CD4-positive, alpha-beta memory T cell (primary cell): ENCODE data around the gene NAALADL2. TPM values are rescaled to one million over a fixed set of nuclear protein-coding genes. Genes with fewer than 3 reads are reported as not detected.

Experiments used
- CTCF ChIA-PET: fragments of 350-600 bp; sonication (Branson Sonifier 250); formaldehyde crosslinking; loops from one replicate; lab custom pipeline; 2021; ENCODE audit warnings: inconsistent platforms; ENCODE audit not compliant: partially characterized antibody; lab: Charles Lee
- POLR2A ChIA-PET: fragments of 350-600 bp; sonication (Branson Sonifier 250); formaldehyde crosslinking; loops from one replicate; lab custom pipeline; 2021; ENCODE audit not compliant: partially characterized antibody; lab: Charles Lee
- DNase-seq, 5 donors: peaks; one replicate each; pipeline versions ENCODE4 v3.0.0 to v3.0.0-alpha.2; 2020 to 2022; ENCODE audit warnings: mixed read lengths in 1 of 5
- H3K27ac ChIP-seq: one replicate; pipeline ENCODE4 v1.7.0; 2013; ENCODE audit warnings: low read depth, low read length
- H3K27me3 ChIP-seq: 2 replicates; pipeline ENCODE4 v1.7.0; 2013; ENCODE audit warnings: mild to moderate bottlenecking, low read length, moderate library complexity; ENCODE audit not compliant: insufficient read depth
- H3K36me3 ChIP-seq: 2 replicates; pipeline ENCODE4 v1.7.0; 2013; ENCODE audit warnings: mild to moderate bottlenecking, low read length, moderate library complexity; ENCODE audit not compliant: insufficient read depth
- H3K4me1 ChIP-seq: 2 replicates; pipeline ENCODE4 v1.7.0; 2013; ENCODE audit warnings: mild to moderate bottlenecking, low read length, moderate library complexity; ENCODE audit not compliant: insufficient read depth
- H3K4me3 ChIP-seq, 2 donors: one replicate each; pipeline ENCODE4 v1.7.0; 2013; ENCODE audit warnings: low read length in 2 of 2, mild to moderate bottlenecking in 1 of 2
- H3K9me3 ChIP-seq, 2 donors: one replicate each; pipeline ENCODE4 v1.7.0; 2013; ENCODE audit warnings: low read length in 2 of 2, control low read depth in 1 of 2; ENCODE audit not compliant: control insufficient read depth in 1 of 2
- H3K27ac Mint-ChIP-seq, 7 donors: one replicate each; pipeline ENCODE4 v1.8.0; 2020 to 2021; ENCODE audit warnings: mixed read lengths in 7 of 7, mild to moderate bottlenecking in 6 of 7, inconsistent platforms in 3 of 7, moderate library complexity in 3 of 7
- H3K27me3 Mint-ChIP-seq, 2 donors: one replicate each; pipeline ENCODE4 v1.8.0; 2020 to 2021; ENCODE audit warnings: mixed read lengths in 2 of 2
- H3K36me3 Mint-ChIP-seq, 2 donors: one replicate each; pipeline ENCODE4 v1.8.0; 2020 to 2021; ENCODE audit warnings: mixed read lengths in 2 of 2, inconsistent platforms in 1 of 2, mild to moderate bottlenecking in 1 of 2
- H3K4me1 Mint-ChIP-seq, 4 donors: one replicate each; pipeline ENCODE4 v1.8.0; 2020 to 2021; ENCODE audit warnings: mixed read lengths in 4 of 4, mild to moderate bottlenecking in 1 of 4
- H3K4me3 Mint-ChIP-seq, 8 donors: one replicate each; pipeline ENCODE4 v1.8.0; 2020 to 2021; ENCODE audit warnings: mixed read lengths in 8 of 8, mild to moderate bottlenecking in 7 of 8, moderate library complexity in 6 of 8, inconsistent platforms in 3 of 8
- H3K9me3 Mint-ChIP-seq, 8 donors: one replicate each; pipeline ENCODE4 v1.8.0; 2020 to 2021; ENCODE audit warnings: mixed read lengths in 8 of 8, mild to moderate bottlenecking in 5 of 8, inconsistent platforms in 3 of 8, moderate library complexity in 1 of 8
- intact Hi-C: fragments of 100-400 bp; cut with micrococcal nuclease; formaldehyde crosslinking; loops from one replicate; pipeline ENCODE4 v1.15.1; 2023
- polyA plus RNA-seq, 2 donors: library from polyadenylated mRNA; unstranded; fragments of 300-500 nt; fragmentation: Illumina TruSeq; gene quantifications; one replicate each; pipeline ENCODE4 v1.2.3, GENCODE V29; 2021
- total RNA-seq, 2 experiments: library from RNA; stranded (reverse); gene quantifications; one replicate each; pipeline ENCODE4 v1.2.3, GENCODE V29; 2021

Gene NAALADL2
- total and polyA plus RNA-seq, 4 experiments from 2014 or later = not detected

GRCh38 chr3:175015056-175015635, 156.0 kb downstream of the NAALADL2 start:
- H3K27me3 ChIP-seq = no peaks in the 10 kb centered on the region
- Mint-ChIP-seq H3K9me3 (peaks cover 0 to 9% (median under 1%) of the 10 kb centered on the region in 8 donors), H3K27ac (no peak overlapping the region), H3K4me3 (no peak overlapping the region), H3K27me3 (no peaks in the 10 kb centered on the region), H3K4me1 (no peaks in the 10 kb centered on the region), H3K36me3 (no peaks in the 10 kb centered on the region)
- H3K4me3 ChIP-seq = no peak overlapping the region
- H3K9me3 ChIP-seq = no peaks in the 10 kb centered on the region
- no peak overlapping the region for H3K27ac ChIP-seq
- H3K4me1 ChIP-seq = no peaks in the 10 kb centered on the region
- no peaks in the 10 kb centered on the region for H3K36me3 ChIP-seq
- intact Hi-C loops = no loop called here
- no peak for DNase-seq
- POLR2A ChIA-PET = no interaction called here
- CTCF ChIA-PET = no interaction called here

GRCh38 chr3:175018946-175019727, 160.0 kb downstream of the NAALADL2 start:
- Histone ChIP-seq H3K27me3 (no peaks in the 10 kb centered on the region), H3K4me1 (no peaks in the 10 kb centered on the region), H3K9me3 (no peaks in the 10 kb centered on the region), H3K36me3 (no peaks in the 10 kb centered on the region), H3K4me3 (no peak overlapping the region), H3K27ac (no peak overlapping the region)
- Mint-ChIP-seq H3K9me3 (peaks cover 0 to 6% (median under 1%) of the 10 kb centered on the region in 8 donors), H3K27ac (no peak overlapping the region), H3K27me3 (no peaks in the 10 kb centered on the region), H3K4me1 (no peaks in the 10 kb centered on the region), H3K4me3 (no peak overlapping the region), H3K36me3 (no peaks in the 10 kb centered on the region)
- ChIA-PET POLR2A (no interaction called here), CTCF (no interaction called here)
- DNase-seq = no peak
- intact Hi-C loops = no loop called here

DNA sequence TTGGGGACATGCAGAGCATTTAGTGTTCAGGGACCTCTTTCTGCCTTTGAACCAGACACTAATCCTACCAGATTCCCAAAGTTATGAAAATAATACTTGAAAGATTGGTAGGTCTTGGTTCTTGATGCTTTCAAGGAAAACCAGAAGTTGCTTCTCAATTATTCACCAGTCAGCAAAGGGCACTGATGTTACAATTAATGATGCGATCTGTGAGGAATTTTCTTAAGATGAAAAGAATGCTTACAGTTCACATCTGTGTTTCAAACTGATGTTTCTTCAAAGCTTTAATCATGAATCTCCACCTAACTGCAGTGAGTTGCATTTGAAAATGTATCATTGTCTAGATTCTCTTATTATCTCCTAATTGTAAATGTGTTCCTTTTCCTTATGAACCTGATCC, 161.0 kb downstream of the NAALADL2 start:
- no peaks in the 10 kb centered on the region for H3K27me3 ChIP-seq
- no peak overlapping the region for H3K27ac ChIP-seq
- Mint-ChIP-seq H3K27ac (no peak overlapping the region), H3K4me1 (no peaks in the 10 kb centered on the region), H3K36me3 (no peaks in the 10 kb centered on the region), H3K27me3 (no peaks in the 10 kb centered on the region), H3K9me3 (peaks cover 0 to 3% (median 0%) of the 10 kb centered on the region in 8 donors), H3K4me3 (no peak overlapping the region)
- no peaks in the 10 kb centered on the region for H3K9me3 ChIP-seq
- intact Hi-C loops = no loop called here
- no peaks in the 10 kb centered on the region for H3K36me3 ChIP-seq
- DNase-seq = no peak
- H3K4me3 ChIP-seq = no peak overlapping the region
- ChIA-PET CTCF (interaction anchor here (0.6 kb wide), 1 partner anchor 294 kb away, joined by 4 read pairs; no protein-coding TSS in a partner anchor), POLR2A (no interaction called here)
- no peaks in the 10 kb centered on the region for H3K4me1 ChIP-seq

DNA sequence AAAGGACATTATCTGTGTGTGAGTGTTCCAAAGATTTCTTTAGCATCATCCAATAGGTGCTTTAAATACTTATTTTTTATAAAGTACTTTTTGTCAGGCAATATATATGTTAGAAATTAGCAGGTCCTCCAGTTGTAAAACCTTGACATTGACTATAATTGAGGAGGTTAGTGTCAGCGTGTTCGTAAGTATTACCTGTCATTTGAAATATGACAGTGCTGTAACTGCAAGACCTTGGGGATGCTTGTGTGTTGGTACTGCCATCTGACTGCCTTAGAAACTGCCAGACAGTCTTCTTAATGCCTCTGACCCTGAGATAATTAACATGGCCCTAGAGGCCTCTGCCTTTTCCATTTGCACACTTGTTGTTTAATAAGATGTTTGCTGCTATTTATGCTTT, 170.7 kb downstream of the NAALADL2 start:
- H3K4me3 ChIP-seq = no peak overlapping the region
- no peaks in the 10 kb centered on the region for H3K9me3 ChIP-seq
- DNase-seq = no peak
- H3K36me3 ChIP-seq = no peaks in the 10 kb centered on the region
- Mint-ChIP-seq H3K36me3 (no peaks in the 10 kb centered on the region), H3K9me3 (peaks cover 0 to 8% (median 4%) of the 10 kb centered on the region in 8 donors), H3K4me3 (no peak overlapping the region), H3K27ac (no peak overlapping the region), H3K4me1 (no peaks in the 10 kb centered on the region), H3K27me3 (no peaks in the 10 kb centered on the region)
- no peaks in the 10 kb centered on the region for H3K27me3 ChIP-seq
- intact Hi-C loops = no loop called here
- POLR2A ChIA-PET = no interaction called here
- no peak overlapping the region for H3K27ac ChIP-seq
- no peaks in the 10 kb centered on the region for H3K4me1 ChIP-seq
- CTCF ChIA-PET = no interaction called here

DNA sequence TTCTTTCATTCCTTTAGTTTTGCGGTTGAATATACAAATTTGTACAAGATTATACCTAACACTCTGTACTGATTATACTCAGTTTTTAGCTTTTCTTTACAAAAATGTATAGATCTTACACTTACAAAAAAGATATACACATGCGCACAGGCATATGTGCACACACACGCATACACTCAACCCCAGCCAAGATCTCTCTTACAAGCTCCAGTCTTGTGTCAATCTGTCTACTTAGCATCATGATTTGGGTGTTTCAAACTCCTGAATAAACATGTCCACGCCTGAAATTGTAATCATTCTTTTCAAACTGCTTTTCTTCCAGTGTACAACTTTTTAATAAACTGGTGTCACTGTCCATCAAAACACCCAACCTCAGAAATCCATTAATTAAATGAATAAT, 180.7 kb downstream of the NAALADL2 start:
- CTCF ChIA-PET = no interaction called here
- no peaks in the 10 kb centered on the region for H3K36me3 Mint-ChIP-seq
- peaks cover 3 to 9% (median 5%) of the 10 kb centered on the region in 8 donors for H3K9me3 Mint-ChIP-seq
- H3K27ac Mint-ChIP-seq = no peak overlapping the region
- DNase-seq = no peak
- H3K4me3 Mint-ChIP-seq = no peak overlapping the region
- Histone ChIP-seq H3K36me3 (no peaks in the 10 kb centered on the region), H3K4me1 (no peaks in the 10 kb centered on the region), H3K27me3 (no peaks in the 10 kb centered on the region), H3K27ac (no peak overlapping the region), H3K4me3 (no peak overlapping the region), H3K9me3 (no peaks in the 10 kb centered on the region)
- H3K4me1 Mint-ChIP-seq = no peaks in the 10 kb centered on the region
- POLR2A ChIA-PET = no interaction called here
- H3K27me3 Mint-ChIP-seq = no peaks in the 10 kb centered on the region
- intact Hi-C loops = no loop called here

DNA sequence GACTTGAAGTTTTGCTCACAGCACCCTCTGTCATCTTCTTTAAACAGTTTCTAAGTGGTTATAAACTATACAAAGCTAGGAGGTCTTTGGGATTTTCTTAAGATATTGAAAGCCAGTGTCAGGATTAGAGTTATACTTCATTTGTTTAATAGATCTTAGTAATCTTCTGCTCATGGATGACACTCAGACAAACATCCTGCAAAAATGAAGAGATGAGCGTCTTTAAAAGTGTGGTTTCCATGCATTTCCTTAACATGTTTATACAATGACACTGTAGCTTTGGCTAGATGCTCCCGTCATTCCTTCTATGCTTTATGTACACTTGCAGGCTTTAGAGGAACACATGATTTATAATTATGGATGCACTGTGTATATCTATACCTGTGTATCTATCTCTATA, 182.2 kb downstream of the NAALADL2 start:
- no peak overlapping the region for H3K27ac Mint-ChIP-seq
- no peaks in the 10 kb centered on the region for H3K27me3 ChIP-seq
- no peaks in the 10 kb centered on the region for H3K27me3 Mint-ChIP-seq
- H3K9me3 Mint-ChIP-seq = peaks cover 0 to 6% (median 3%) of the 10 kb centered on the region in 8 donors
- POLR2A ChIA-PET = no interaction called here
- no peaks in the 10 kb centered on the region for H3K4me1 Mint-ChIP-seq
- no peaks in the 10 kb centered on the region for H3K4me1 ChIP-seq
- CTCF ChIA-PET = no interaction called here
- H3K36me3 Mint-ChIP-seq = no peaks in the 10 kb centered on the region
- intact Hi-C loops = no loop called here
- DNase-seq = no peak
- no peak overlapping the region for H3K4me3 Mint-ChIP-seq
- no peak overlapping the region for H3K27ac ChIP-seq
- no peaks in the 10 kb centered on the region for H3K36me3 ChIP-seq
- no peak overlapping the region for H3K4me3 ChIP-seq
- no peaks in the 10 kb centered on the region for H3K9me3 ChIP-seq

GRCh38 chr3:175046601-175047000, 187.5 kb downstream of the NAALADL2 start:
- Histone ChIP-seq H3K9me3 (no peaks in the 10 kb centered on the region), H3K27ac (no peak overlapping the region), H3K4me1 (no peaks in the 10 kb centered on the region), H3K4me3 (no peak overlapping the region), H3K36me3 (no peaks in the 10 kb centered on the region), H3K27me3 (no peaks in the 10 kb centered on the region)
- ChIA-PET POLR2A (no interaction called here), CTCF (no interaction called here)
- Mint-ChIP-seq H3K27ac (no peak overlapping the region), H3K27me3 (no peaks in the 10 kb centered on the region), H3K4me3 (no peak overlapping the region), H3K4me1 (no peaks in the 10 kb centered on the region), H3K36me3 (no peaks in the 10 kb centered on the region), H3K9me3 (peaks cover 0 to 6% (median 2%) of the 10 kb centered on the region in 8 donors)
- no peak for DNase-seq
- intact Hi-C loops = no loop called here
